ENCODE results near the gene GBF1.

The GBF1 gene

DNA sequence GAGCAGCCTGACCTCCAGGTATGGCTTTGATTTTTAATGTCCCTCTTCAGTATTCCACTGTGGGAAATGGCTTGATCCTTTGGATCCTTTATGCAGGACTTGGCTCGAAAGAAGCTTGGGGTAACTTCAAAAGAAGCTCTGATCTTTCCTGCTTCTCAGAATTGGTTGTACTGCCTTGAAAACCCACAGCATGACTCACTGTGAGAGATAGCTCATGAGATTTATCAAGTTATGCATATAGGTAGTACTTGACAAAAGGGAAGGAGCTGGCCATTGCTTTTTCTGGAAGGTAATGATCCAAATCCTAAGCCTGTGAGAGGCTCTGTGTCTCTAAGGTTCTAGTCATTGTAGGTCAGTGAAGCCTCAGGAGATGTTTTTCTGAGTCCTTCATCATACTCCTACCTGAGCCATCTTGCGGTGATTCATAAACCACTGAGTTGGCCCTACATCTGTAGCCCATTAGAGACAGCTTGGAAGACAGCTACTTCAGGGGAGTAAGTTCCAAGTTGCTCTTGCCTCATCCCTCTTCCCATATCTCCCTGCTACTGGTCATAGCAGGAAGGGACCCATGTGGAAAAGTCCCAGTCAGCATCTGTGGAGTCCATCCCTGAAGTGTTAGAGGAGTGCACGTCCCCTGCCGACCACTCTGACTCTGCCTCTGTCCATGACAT, 113.5 kb downstream of the GBF1 start:
- DNase-seq: peak; percentile 25

GRCh38 chr10:102367441-102367840, 122.1 kb downstream of the GBF1 start:
- no peak for DNase-seq

GRCh38 chr10:102368077-102368476, 122.7 kb downstream of the GBF1 start:
- no peak for DNase-seq

GRCh38 chr10:102371295-102371694, 126.0 kb downstream of the GBF1 start:
- DNase-seq: no peak

GRCh38 chr10:102375250-102375649, 129.9 kb downstream of the GBF1 start:
- DNase-seq: no peak

DNA sequence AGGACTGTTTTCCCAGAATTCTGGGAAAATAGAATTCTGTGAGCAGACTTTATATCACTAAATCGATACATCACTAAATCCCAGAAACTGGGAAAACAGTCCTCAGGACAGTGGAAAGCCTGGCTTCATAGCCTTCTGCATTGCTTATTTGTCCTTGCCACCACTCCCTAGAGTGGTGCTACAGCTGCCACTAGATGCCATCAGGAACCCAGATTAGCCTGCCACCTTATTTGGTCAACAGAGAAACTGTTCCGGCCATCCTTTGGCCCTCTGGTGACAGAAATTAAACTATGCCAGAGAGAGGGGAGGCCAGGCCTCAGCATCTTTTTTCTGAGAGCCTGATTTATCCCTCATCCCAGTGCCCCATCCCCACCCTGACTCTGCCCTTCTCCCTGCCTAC, 130.5 kb downstream of the GBF1 start:
- no peak for DNase-seq

GRCh38 chr10:102376901-102377300, 131.6 kb downstream of the GBF1 start:
- no peak for DNase-seq

DNA sequence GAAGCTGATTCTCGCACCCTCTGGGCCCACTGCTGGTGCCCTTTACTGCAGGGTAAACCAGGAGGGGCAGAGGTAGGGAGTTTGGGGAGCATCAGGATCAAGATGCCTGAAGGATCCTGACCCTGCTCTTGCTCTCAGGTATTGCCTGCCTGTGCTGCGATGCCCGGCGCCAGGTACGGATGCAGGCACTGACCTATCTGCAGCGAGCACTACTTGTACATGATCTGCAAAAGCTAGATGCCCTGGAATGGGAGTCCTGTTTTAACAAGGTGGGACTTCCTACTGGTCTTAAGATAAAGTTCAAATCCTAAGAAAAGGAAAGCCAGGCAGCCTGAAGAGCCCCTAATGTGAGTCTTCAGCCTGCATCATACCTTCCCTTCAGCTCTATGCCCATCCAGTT, 134.1 kb downstream of the GBF1 start:
- no peak for DNase-seq

DNA sequence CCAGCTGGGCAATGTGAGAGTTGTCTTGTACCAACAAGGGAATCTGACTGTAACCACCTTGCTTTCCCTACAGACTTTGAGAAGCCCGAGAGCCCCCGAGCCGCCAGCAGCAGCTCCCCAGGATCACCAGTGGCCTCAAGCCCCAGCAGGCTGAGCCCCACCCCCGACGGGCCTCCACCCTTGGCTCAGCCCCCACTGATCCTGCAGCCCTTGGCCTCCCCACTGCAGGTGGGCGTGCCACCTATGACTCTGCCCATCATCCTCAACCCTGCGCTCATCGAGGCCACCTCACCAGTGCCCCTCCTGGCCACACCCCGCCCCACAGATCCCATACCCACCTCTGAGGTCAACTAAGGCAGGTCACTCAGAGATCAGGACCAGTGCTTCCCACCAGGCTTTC, 136.7 kb downstream of the GBF1 start:
- DNase-seq: no peak

DNA sequence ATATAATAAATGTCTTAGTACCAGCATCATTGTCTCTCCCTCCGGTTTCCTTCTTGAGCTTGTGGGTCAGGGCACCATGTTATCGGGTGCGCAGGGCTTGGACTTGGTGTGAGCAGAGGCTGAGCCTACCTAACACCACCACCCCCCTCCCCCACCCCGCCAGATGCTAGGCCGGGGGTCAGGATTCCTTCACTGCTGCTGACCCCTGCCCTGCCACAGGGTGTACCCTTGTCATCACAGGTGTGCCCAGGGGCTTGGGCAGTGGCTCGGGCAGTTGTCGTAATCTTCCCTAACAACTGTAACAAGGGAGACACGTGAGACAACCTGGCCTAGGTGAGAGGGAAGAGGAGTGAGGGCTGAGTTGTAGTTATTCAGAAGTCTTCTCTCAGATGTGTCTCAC, 137.5 kb downstream of the GBF1 start:
- DNase-seq: no peak

DNA sequence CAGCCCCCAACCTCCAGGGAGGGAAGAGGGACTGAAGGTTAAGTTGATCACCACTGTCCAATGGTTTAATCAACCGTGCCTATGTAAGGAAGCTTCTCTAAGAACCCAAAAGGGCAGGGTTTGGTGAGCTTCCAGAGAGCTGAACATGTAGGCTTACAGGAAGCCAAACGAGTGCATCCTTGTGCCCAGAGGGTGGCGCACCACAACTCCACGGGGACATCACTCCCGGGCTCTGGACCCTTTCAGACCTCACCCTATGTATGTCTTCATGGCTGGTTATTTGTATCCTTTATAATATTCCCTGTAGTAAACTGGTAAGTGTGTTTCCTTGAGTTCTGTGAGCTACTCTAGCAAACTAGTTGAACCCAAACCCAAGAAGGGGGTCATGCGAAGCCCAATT, 138.7 kb downstream of the GBF1 start:
- no peak for DNase-seq

DNA sequence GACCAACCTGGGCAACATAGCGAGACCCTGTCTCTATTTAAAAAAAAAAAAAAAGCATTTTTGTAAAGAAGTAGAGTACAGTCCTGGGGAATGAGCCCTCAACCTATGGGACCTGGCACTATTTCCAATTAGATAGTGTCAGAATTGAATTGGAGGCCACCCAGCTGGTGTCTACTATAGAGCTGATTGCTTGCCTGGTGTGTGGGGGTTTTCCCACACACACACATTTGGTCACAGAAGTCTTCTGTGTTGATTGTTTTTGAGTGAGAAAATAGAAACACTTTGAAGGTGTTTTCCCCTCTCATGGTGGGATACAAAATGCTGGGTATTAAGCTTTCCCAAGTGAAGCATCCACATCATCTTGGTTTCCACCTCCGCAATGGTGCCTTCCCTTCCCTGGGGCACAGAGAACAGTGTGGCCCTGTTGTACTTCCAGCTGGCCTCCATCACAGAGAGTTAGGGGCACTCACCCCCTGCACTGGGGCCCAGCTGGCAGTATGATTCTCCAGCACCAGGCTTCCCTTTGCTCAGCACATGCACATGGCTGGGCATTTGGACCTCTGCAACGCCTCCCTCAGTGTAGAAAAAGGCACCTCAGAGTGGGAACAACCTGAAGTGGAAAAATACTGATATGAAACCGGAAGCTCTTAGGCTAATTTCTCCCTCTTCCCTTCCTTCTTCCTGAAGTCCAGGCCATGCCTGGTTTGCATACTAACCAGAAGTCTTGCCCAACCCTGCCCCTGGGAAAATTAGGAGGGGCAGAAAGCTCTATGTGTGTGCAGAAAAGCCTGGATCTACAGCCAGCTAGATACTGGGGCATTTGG, 139.5 kb downstream of the GBF1 start:
- DNase-seq: no peak

DNA sequence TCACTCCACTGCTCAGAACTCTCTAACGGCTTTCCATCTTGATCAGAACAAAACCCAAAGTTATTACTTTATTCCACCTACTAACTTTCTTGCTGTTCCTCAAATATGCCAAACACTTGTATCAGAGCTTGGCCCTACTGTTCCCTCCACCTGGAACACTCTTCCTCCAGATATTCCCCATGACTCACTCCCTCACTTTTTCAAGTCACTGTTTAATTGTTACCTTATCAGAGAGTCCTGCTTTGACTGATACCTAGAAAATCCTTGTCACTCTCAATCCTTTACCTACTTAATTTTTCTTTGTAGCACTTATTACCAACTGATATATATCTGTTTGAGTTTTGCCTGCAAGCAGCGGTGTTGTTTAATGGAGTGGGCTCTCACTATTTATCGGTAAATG, 144.6 kb downstream of the GBF1 start:
- DNase-seq: no peak

GRCh38 chr10:102392306-102392705, 147.0 kb downstream of the GBF1 start:
- no peak for DNase-seq

DNA sequence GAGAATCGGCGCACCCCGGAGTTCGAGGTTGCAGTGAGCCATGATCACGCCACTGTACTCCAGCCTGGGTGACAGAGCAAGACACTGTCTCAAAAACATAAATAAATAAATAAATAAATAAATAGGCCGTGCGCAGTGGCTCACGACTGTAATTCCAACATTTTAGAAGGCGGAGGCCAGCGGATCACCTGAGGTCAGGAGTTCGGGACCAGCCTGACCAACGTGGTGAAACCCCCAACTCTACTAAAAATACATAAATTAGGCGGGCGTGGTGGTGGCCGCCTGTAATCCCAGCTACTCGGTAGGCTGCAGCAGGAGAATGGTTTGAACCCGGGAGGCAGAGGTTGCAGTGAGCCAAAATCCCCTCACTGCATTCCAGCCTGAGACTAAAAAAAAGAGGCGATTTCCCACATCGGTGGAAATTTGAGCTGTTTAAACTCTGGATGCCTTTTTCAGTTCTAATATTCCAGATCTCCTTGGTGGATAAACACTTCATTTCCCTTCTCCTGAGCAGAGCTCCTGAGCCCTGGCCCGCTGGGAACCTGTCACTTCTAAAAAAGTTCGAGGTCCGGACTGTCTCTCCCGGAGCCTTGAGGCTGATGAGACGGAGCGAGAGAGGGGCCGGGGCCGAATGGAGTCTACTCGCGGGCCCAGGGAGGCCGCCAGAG, 148.2 kb downstream of the GBF1 start:
- DNase-seq: no peak

DNA sequence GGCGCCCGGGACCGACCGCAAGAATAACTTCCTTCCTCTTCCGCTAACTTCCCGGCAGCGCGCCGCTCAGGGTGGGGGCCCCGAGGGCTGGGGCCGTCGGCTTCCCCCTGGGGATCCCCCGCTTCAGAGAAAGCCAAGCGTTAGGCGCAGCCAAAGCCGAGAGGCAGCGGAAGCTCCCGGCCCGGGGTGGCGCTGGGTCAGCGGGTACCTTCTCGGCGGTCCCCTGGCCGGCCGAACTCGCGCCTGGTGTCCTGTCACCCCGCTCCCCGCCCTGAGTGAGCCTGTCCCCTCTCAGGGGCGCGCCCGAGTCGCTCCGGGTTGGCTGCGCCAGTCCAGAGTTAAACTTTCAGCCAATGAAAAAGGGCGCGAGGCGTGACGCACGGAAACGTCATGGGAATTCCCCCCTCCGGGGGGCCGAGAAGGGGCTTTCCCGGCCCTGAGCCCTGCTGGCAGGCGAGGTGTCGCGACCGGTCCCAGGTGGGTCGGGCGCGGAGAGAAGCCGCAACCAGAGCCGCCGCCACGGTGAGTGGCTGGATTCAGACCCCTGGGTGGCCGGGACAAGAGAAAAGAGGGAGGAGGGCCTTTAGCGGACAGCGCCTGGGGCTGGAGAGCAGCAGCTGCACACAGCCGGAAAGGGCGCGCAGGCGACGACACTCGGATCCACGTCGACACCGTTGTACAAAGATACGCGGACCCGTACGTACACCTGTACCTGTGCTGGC, 148.9 kb downstream of the GBF1 start:
- peak; percentile 91 for DNase-seq

- DNase-seq: peak; percentile 21
Observed at GRCh38 chr10:102394801-102395399, 149.6 kb downstream of the GBF1 start.

DNA sequence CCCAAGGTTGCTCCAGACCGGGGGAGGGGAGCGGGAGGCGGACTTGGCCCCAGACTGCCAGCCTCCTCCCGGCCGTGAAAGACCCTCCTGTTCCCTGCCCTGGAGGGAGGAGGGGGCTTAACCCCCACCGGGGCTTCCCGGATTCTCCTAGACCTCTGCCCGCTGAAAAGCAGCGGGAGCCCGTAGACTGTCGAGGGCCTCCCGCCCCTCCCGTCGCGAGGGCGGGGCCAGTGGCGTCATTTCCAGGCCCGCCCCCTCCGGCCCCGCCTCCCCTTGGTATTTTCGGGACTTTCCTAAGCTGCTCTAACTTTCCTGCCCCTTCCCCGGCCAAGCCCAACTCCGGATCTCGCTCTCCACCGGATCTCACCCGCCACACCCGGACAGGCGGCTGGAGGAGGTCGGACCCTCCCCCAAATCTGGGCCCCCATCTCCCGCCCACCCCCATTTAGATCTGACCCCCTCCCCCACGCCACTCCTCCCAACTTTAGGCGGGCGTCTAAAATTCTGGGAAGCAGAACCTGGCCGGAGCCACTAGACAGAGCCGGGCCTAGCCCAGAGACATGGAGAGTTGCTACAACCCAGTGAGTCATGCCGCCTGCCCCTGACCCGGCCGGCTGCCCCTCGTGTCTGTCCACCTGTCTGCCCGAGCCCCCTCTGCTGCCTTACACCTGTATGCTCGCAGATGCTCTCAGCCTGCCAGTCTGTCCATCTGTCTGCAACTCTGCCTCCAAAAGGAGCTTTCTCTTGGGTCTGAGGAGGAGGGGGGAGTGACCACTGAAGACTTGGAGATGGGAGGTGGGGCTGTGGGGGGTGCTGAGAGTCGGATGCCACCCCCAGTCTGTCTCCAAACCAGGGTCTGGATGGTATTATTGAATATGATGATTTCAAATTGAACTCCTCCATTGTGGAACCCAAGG, 150.3 kb downstream of the GBF1 start, which contains the start of gene NFKB2:
Gene NFKB2 (plus strand): TSS at position 306 of the 917 bp plus-strand sequence. CDS start 255 bp downstream, at position 561.
- peak; percentile 80 for DNase-seq

DNA sequence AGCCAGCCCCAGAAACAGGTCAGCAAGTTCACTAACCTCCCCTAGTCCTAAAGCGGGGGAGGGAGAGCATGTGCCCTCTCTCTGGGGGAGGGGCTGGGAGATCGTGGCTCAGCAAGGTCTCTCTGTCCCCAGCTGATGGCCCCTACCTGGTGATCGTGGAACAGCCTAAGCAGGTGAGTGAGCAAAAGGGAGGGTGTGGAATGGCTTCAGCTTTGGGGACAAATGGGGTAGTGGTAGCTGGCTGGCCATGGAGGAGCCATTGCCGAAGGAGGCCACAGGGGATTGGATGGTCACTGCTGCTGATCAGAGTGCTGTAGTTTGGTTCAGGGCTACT, 151.0 kb downstream of the GBF1 start:
- no peak for DNase-seq

DNA sequence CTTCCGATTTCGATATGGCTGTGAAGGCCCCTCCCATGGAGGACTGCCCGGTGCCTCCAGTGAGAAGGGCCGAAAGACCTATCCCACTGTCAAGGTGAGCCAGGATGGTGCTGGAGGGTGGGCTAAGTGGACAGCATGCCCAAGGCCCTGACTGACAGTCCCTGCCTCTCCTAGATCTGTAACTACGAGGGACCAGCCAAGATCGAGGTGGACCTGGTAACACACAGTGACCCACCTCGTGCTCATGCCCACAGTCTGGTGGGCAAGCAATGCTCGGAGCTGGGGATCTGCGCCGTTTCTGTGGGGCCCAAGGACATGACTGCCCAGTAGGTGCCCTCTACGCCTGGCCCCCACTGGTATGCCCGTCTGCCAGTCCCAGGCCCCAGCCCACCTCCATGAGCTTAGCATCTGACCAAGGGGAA, 151.4 kb downstream of the GBF1 start:
- no peak for DNase-seq

All from fibroblast of skin of right quadriceps (primary cell).